Loucy (cell line): ENCODE data around the gene NAT9.

Experiments used
- EZH2phosphoT487 ChIP-seq: fragments of 200-600 bp; IDR thresholded peaks from 2 replicates; pipeline ENCODE4 v1.6.1; 2018; ENCODE audit warnings: antibody characterized with exemption, mild to moderate bottlenecking, moderate library complexity, borderline replicate concordance
- TF ChIP-seq, protein P1 (sequence below): fragments of 200-600 bp; sonication (generic); conservative IDR thresholded peaks from 2 replicates; pipeline ENCODE4 v1.5.1; 2014; ENCODE audit warnings: mild to moderate bottlenecking, antibody characterized with exemption, low read length

DNA sequence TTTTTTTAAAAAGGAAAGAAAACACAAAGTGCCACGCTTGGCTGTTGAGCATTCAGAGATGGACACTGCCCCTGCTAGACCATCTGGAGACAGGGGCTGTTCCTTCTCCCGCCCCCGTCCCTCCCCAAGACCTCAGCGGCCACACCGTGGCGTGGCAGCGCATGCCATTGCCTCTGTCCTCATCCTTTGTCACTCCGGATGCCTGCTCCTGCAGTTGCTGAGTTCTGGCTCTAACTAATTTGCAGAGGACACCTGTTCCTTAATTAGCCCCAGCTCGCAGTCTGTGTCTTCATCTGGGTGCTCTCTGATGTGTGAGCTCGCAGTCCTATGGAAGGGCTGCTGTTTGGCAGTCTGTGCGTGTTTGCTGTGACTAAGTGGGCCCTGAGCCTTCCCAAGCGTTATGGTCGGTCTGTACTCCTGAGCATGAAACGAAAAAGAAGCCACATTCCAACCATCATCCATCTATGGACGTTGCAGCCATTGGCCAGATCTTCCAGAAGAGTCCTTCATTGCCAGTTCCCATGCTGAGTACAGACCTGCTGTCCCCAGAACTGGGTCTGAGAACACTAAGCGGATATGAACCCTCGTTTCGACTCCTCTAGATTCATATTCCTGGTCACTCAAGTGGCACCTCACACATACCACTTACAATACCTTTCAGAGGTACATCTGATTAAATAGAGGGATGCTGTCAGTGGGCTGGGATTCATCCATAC, 40.9 kb upstream of the NAT9 start:
- no peak for TF ChIP-seq EZH2phosphoT487
- TF ChIP-seq, protein P1, sequence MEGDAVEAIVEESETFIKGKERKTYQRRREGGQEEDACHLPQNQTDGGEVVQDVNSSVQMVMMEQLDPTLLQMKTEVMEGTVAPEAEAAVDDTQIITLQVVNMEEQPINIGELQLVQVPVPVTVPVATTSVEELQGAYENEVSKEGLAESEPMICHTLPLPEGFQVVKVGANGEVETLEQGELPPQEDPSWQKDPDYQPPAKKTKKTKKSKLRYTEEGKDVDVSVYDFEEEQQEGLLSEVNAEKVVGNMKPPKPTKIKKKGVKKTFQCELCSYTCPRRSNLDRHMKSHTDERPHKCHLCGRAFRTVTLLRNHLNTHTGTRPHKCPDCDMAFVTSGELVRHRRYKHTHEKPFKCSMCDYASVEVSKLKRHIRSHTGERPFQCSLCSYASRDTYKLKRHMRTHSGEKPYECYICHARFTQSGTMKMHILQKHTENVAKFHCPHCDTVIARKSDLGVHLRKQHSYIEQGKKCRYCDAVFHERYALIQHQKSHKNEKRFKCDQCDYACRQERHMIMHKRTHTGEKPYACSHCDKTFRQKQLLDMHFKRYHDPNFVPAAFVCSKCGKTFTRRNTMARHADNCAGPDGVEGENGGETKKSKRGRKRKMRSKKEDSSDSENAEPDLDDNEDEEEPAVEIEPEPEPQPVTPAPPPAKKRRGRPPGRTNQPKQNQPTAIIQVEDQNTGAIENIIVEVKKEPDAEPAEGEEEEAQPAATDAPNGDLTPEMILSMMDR: no peak
